ENCODE data around the gene TDRD15.

GRCh38 chr2:21161832-21162614 is 38.3 kb downstream of the TDRD15 start:
- TF ChIP-seq CTCF (IDR thresholded peaks at IDR 0.05) (no peak), EZH2phosphoT487 (IDR thresholded peaks at IDR 0.05) (no peak)
